Fibroblast of villous mesenchyme (primary cell): Measurements from ENCODE around the gene SMYD3. TPM values are rescaled to one million over a fixed set of nuclear protein-coding genes. Genes with fewer than 3 reads are reported as not detected.

Experiments used
- DNase-seq: peaks from one replicate; pipeline ENCODE4 v3.0.0-alpha.2; 2010; ENCODE audit warnings: low read depth
- H3K4me3 ChIP-seq: 2 replicates; pipeline ENCODE4 v1.5.1; 2011; ENCODE audit warnings: low read depth, mild to moderate bottlenecking, low read length
- CTCF ChIP-seq: IDR thresholded peaks from 2 replicates; pipeline ENCODE4 v1.5.1; 2012; ENCODE audit warnings: low read depth, mild to moderate bottlenecking, low read length; ENCODE audit not compliant: insufficient read depth
- total RNA-seq: library from RNA; depleted of rRNA; stranded (reverse); fragments of >200 nt; gene quantifications from 2 replicates; pipeline ENCODE4 v1.2.3, GENCODE V29; 2012

SMYD3 gene
- total RNA-seq, 1 donor = 35.4 TPM

GRCh38 chr1:246147524-246148461, 359.3 kb downstream of the SMYD3 start:
- TF ChIP-seq CTCF = no peak
- no peak overlapping the region for H3K4me3 ChIP-seq
- no peak for DNase-seq

GRCh38 chr1:246146804-246147523, 360.1 kb downstream of the SMYD3 start:
- no peak overlapping the region for H3K4me3 ChIP-seq
- no peak for DNase-seq
- TF ChIP-seq CTCF = no peak

- DNase-seq = no peak
- H3K4me3 ChIP-seq = no peak overlapping the region
- TF ChIP-seq CTCF = no peak
Observed at GRCh38 chr1:246145900-246146299, 361.2 kb downstream of the SMYD3 start.

- TF ChIP-seq CTCF = no peak
- no peak for DNase-seq
- no peak overlapping the region for H3K4me3 ChIP-seq
Observed at GRCh38 chr1:246144931-246145330, 362.1 kb downstream of the SMYD3 start.

GRCh38 chr1:246142320-246142893, 364.7 kb downstream of the SMYD3 start:
- no peak overlapping the region for H3K4me3 ChIP-seq
- TF ChIP-seq CTCF = no peak
- DNase-seq = peak; percentile 89

- TF ChIP-seq CTCF = no peak
- no peak for DNase-seq
- H3K4me3 ChIP-seq = no peak overlapping the region
Observed at GRCh38 chr1:246141306-246141705, 365.8 kb downstream of the SMYD3 start.
